ENCODE results near the gene GIGYF1.
"Not testable (repeated sequence)": the region's sequence is repeated elsewhere in the genome, so short reads cannot be mapped to it uniquely, and the experiment has no call there.

Gene GIGYF1

DNA sequence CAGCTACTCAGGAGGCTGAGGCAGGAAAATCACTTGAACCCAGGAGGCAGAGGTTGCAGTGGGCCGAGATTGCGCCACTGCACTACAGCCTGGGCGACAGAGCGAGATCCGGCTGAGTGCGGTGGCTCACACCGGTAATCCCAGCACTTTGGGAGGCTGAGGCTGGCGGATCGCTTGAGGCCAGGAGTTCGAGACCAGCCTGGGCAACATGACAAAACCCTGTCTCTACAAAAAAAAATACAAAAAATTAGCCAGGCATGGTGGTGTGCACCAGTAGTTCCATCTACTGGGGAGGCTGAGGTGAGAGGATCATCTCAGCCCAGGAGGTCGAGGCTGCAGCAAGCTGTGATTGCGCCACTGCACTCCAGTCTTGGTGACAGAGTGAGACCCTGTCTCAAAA, 24.9 kb downstream of the GIGYF1 start:
- H3K79me2 ChIP-seq (ENCODE audit: control insufficient read depth, insufficient read depth, low read length, poor library complexity); H3K9ac ChIP-seq (ENCODE audit: low read length); DNase-seq; H3K27me3 ChIP-seq (ENCODE audit: insufficient read depth, low read length); H3K18ac ChIP-seq (ENCODE audit: low read length); H3K4ac ChIP-seq (ENCODE audit: low read depth, low read length); H3K27ac ChIP-seq (ENCODE audit: low read depth, low read length); H3K4me2 ChIP-seq (ENCODE audit: low read length); H2AK5ac ChIP-seq (ENCODE audit: low read length); H2AFZ ChIP-seq (ENCODE audit: insufficient read depth, low read length, poor library complexity); H3K4me3 ChIP-seq (ENCODE audit: low read depth, low read length); H4K12ac ChIP-seq (ENCODE audit: low read depth, low read length); H3K14ac ChIP-seq (ENCODE audit: low read length); H3K79me1 ChIP-seq (ENCODE audit: low read length); H2BK12ac ChIP-seq (ENCODE audit: low read length); H2BK120ac ChIP-seq (ENCODE audit: insufficient read depth, low read length, poor library complexity); H4K91ac ChIP-seq (ENCODE audit: low read depth, low read length); H4K8ac ChIP-seq (ENCODE audit: low read depth, low read length); H3K4me1 ChIP-seq (ENCODE audit: control insufficient read depth in 1 of 2, insufficient read depth in 2 of 2, low read length in 2 of 2); H3K9me3 ChIP-seq (ENCODE audit: insufficient read depth, low read depth, low read length); H3K36me3 ChIP-seq (ENCODE audit: control insufficient read depth in 1 of 2, insufficient read depth in 2 of 2, low read length in 2 of 2); H3K23ac ChIP-seq (ENCODE audit: low read length); H2BK5ac ChIP-seq (ENCODE audit: low read depth, low read length, poor library complexity): not testable (repeated sequence)
- no CpG with 5 or more reads among the region's 12 CpGs for WGBS (ENCODE audit: extremely low coverage, insufficient coverage, insufficient read length)

DNA sequence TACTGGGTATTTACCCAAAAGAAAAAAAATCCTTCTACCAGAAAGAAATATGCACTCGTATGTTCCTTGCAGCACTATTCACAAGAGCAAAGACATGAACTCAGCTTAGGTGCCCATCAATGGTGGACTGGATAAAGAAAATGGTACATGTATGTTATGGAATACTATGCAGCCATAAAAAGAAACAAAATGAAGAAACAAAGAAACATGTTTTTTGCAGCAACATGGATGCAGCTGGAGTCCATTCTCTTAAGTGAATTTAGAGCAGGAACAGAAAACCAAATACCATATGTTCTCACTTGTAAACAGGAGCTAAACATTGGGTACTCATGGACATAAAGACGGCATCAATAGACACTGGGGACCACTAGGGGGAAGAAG, 26.0 kb downstream of the GIGYF1 start:
- Histone ChIP-seq H2BK5ac (ENCODE audit: low read depth, low read length, poor library complexity) (no peak overlapping the region), H4K91ac (ENCODE audit: low read depth, low read length) (no peak overlapping the region), H3K4ac (ENCODE audit: low read depth, low read length) (no peak overlapping the region), H3K4me2 (ENCODE audit: low read length) (no peak overlapping the region), H3K36me3 (ENCODE audit: control insufficient read depth in 1 of 2, insufficient read depth in 2 of 2, low read length in 2 of 2) (no peaks in the 10 kb centered on the region), H3K23ac (ENCODE audit: low read length) (no peak overlapping the region), H2AK5ac (ENCODE audit: low read length) (no peak overlapping the region), H3K9me3 (ENCODE audit: insufficient read depth, low read depth, low read length) (no peaks in the 10 kb centered on the region), H4K8ac (ENCODE audit: low read depth, low read length) (no peak overlapping the region), H3K27me3 (ENCODE audit: insufficient read depth, low read length) (no peaks in the 10 kb centered on the region), H3K4me1 (ENCODE audit: control insufficient read depth in 1 of 2, insufficient read depth in 2 of 2, low read length in 2 of 2) (no peaks in the 10 kb centered on the region), H2BK120ac (ENCODE audit: insufficient read depth, low read length, poor library complexity) (no peak overlapping the region), H3K27ac (ENCODE audit: low read depth, low read length) (no peak overlapping the region), H3K79me2 (ENCODE audit: control insufficient read depth, insufficient read depth, low read length, poor library complexity) (no peaks in the 10 kb centered on the region), H4K12ac (ENCODE audit: low read depth, low read length) (no peak overlapping the region), H3K18ac (ENCODE audit: low read length) (no peak overlapping the region), H2AFZ (ENCODE audit: insufficient read depth, low read length, poor library complexity) (no peak overlapping the region), H3K9ac (ENCODE audit: low read length) (no peak overlapping the region), H3K4me3 (ENCODE audit: low read depth, low read length) (no peak overlapping the region), H3K14ac (ENCODE audit: low read length) (no peak overlapping the region), H3K79me1 (ENCODE audit: low read length) (no peaks in the 10 kb centered on the region), H2BK12ac (ENCODE audit: low read length) (no peak overlapping the region)
- WGBS (ENCODE audit: extremely low coverage, insufficient coverage, insufficient read length) = no CpG with 5 or more reads among the region's 2 CpGs
- DNase-seq = no peak

DNA sequence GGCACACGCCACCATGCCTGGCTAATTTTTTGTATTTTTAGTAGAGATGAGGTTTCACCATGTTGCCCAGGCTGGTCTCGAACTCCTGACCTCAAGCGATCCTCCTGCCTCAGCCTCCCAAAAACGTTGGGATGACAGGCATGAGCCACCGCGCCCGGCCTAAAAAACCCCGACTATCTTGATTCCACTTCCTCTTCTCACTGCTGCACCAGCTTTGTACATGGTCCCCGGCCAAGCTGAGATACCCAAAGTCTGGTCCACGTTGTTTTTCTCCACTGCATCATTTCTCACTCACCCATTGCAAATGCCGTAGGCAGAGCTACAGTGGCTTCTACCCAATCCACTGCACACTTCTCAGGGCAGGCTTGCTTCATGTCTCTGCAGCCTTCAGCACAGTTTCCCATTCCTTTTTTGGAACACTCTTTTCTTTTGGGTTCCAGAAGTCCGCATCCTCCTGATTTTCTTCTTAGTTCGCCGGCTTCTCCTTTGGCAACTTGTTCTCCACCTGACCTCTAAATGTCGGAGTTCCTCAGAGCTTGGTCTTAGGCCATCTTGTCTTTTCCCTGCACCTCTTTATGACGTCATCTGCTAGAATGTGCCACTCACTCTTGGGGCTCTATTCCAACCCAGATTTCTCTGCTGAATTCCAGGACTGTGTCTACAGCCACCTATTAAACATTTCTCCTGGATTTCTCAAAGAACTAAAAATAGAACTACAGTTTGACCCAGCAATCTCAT, 26.6 kb downstream of the GIGYF1 start:
- Histone ChIP-seq H3K27me3 (ENCODE audit: insufficient read depth, low read length) (no peaks in the 10 kb centered on the region), H3K79me2 (ENCODE audit: control insufficient read depth, insufficient read depth, low read length, poor library complexity) (no peaks in the 10 kb centered on the region), H3K9ac (ENCODE audit: low read length) (no peak overlapping the region), H2AK5ac (ENCODE audit: low read length) (no peak overlapping the region), H2BK5ac (ENCODE audit: low read depth, low read length, poor library complexity) (no peak overlapping the region), H3K79me1 (ENCODE audit: low read length) (no peaks in the 10 kb centered on the region), H2BK120ac (ENCODE audit: insufficient read depth, low read length, poor library complexity) (no peak overlapping the region), H3K4me2 (ENCODE audit: low read length) (no peak overlapping the region), H3K9me3 (ENCODE audit: insufficient read depth, low read depth, low read length) (no peaks in the 10 kb centered on the region), H3K4me3 (ENCODE audit: low read depth, low read length) (no peak overlapping the region), H4K12ac (ENCODE audit: low read depth, low read length) (no peak overlapping the region), H2BK12ac (ENCODE audit: low read length) (no peak overlapping the region), H3K14ac (ENCODE audit: low read length) (no peak overlapping the region), H3K23ac (ENCODE audit: low read length) (no peak overlapping the region), H3K4ac (ENCODE audit: low read depth, low read length) (no peak overlapping the region), H3K4me1 (ENCODE audit: control insufficient read depth in 1 of 2, insufficient read depth in 2 of 2, low read length in 2 of 2) (no peaks in the 10 kb centered on the region), H2AFZ (ENCODE audit: insufficient read depth, low read length, poor library complexity) (no peak overlapping the region), H3K18ac (ENCODE audit: low read length) (no peak overlapping the region), H4K91ac (ENCODE audit: low read depth, low read length) (no peak overlapping the region), H4K8ac (ENCODE audit: low read depth, low read length) (no peak overlapping the region), H3K27ac (ENCODE audit: low read depth, low read length) (no peak overlapping the region), H3K36me3 (ENCODE audit: control insufficient read depth in 1 of 2, insufficient read depth in 2 of 2, low read length in 2 of 2) (no peaks in the 10 kb centered on the region)
- no peak for DNase-seq
- no CpG with 5 or more reads among the region's 16 CpGs for WGBS (ENCODE audit: extremely low coverage, insufficient coverage, insufficient read length)

DNA sequence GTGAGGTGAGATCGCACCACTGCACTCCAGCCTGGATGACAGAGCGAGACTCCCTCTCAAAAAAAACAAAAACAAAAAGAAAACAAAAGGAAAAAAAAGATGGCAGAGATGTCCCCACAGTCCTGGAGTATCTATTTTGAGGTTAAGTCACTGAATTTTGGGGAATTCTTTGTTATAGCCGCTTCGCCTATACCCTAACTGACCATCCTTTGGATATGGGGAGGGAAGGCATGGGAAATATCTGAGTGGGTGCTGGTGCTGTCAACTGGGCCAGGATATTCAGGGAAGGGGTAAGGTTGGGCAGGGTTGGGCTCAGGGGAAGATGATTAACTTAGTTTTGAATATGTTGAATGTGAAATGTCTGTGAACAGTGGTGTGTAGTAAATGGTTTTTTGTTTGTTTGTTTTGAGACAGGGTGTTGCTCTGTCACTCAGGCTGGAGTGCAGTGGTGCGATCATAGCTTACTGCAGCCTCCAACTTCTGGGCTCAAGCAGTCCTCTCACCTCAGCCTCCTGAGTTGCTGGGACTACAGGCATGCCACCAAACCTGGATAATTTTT, 28.8 kb downstream of the GIGYF1 start:
- H3K4me1 ChIP-seq (ENCODE audit: control insufficient read depth in 1 of 2, insufficient read depth in 2 of 2, low read length in 2 of 2) = no peaks in the 10 kb centered on the region
- no peak overlapping the region for H3K4me3 ChIP-seq (ENCODE audit: low read depth, low read length)
- H3K4ac ChIP-seq (ENCODE audit: low read depth, low read length) = no peak overlapping the region
- H2AFZ ChIP-seq (ENCODE audit: insufficient read depth, low read length, poor library complexity) = no peak overlapping the region
- no peak overlapping the region for H3K23ac ChIP-seq (ENCODE audit: low read length)
- no peak overlapping the region for H3K27ac ChIP-seq (ENCODE audit: low read depth, low read length)
- no peaks in the 10 kb centered on the region for H3K36me3 ChIP-seq (ENCODE audit: control insufficient read depth in 1 of 2, insufficient read depth in 2 of 2, low read length in 2 of 2)
- no peaks in the 10 kb centered on the region for H3K79me1 ChIP-seq (ENCODE audit: low read length)
- no peak for DNase-seq
- H2AK5ac ChIP-seq (ENCODE audit: low read length) = no peak overlapping the region
- no peak overlapping the region for H3K4me2 ChIP-seq (ENCODE audit: low read length)
- no peaks in the 10 kb centered on the region for H3K79me2 ChIP-seq (ENCODE audit: control insufficient read depth, insufficient read depth, low read length, poor library complexity)
- H3K9ac ChIP-seq (ENCODE audit: low read length) = no peak overlapping the region
- H4K91ac ChIP-seq (ENCODE audit: low read depth, low read length) = no peak overlapping the region
- no peak overlapping the region for H2BK12ac ChIP-seq (ENCODE audit: low read length)
- H2BK120ac ChIP-seq (ENCODE audit: insufficient read depth, low read length, poor library complexity) = no peak overlapping the region
- H3K14ac ChIP-seq (ENCODE audit: low read length) = no peak overlapping the region
- H4K8ac ChIP-seq (ENCODE audit: low read depth, low read length) = no peak overlapping the region
- WGBS (ENCODE audit: extremely low coverage, insufficient coverage, insufficient read length) = no CpG with 5 or more reads among the region's 5 CpGs
- H3K18ac ChIP-seq (ENCODE audit: low read length) = no peak overlapping the region
- H2BK5ac ChIP-seq (ENCODE audit: low read depth, low read length, poor library complexity) = no peak overlapping the region
- H4K12ac ChIP-seq (ENCODE audit: low read depth, low read length) = no peak overlapping the region
- no peaks in the 10 kb centered on the region for H3K27me3 ChIP-seq (ENCODE audit: insufficient read depth, low read length)
- no peaks in the 10 kb centered on the region for H3K9me3 ChIP-seq (ENCODE audit: insufficient read depth, low read depth, low read length)

Data from trophoblast cell (in vitro differentiated cells and primary cell).